Measurements from ENCODE around the gene FAM107B.

FAM107B gene

DNA sequence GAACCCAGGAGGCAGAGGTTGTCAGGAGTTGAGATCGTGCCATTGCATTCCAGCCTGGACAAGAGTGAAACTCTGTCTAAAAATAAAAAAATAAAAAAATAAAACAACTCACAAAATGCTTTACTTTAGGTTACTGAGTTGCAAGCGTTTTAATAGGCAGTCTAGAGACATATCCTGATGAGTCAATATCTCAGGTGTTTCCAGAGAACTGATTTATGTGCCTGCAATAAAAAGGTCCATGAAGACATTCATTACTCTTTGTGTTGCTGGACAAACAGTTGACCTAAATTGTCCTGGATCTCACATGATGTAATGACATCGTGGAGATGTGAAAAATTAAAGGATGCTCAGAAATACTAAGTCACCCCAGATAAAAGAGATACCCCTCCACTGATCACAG lies 31.6 kb upstream of the FAM107B start:
- no peaks in the 10 kb centered on the region for H3K9me3 ChIP-seq (ENCODE audit: insufficient read depth, low read depth, low read length)
- no peaks in the 10 kb centered on the region for H3K36me3 ChIP-seq (ENCODE audit: insufficient read depth, low read length)
- WGBS, result 87% methylated on average over 3 of the region's 3 CpGs

DNA sequence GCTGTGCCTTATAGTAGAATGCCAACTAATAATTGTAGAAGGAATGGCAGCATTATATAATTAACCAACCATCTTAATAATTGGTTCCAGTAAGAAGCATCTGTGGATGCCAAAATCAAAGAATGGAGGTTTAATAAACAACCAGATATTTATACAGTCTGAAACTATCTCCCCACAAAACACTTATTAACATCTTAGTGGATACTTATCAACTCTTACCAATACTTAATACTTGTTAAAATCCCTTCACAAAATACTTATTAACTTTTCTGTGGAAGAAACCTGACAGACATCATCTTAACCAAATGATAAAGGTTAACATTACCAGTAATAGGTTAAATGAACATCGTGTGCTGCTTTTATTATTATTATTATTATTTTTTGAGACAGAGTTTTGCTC lies 29.1 kb upstream of the FAM107B start:
- H3K9me3 ChIP-seq (ENCODE audit: insufficient read depth, low read depth, low read length), result no peaks in the 10 kb centered on the region
- no peak overlapping the region for H3K9ac ChIP-seq (ENCODE audit: low read depth, low read length)
- H3K4me3 ChIP-seq (ENCODE audit: low read length), result no peak overlapping the region
- H3K36me3 ChIP-seq (ENCODE audit: insufficient read depth, low read length), result no peaks in the 10 kb centered on the region
- WGBS, result no CpG with 5 or more reads among the region's 1 CpG
- H3K27ac ChIP-seq (ENCODE audit: low read depth, low read length), result no peak overlapping the region
- no peaks in the 10 kb centered on the region for H3K27me3 ChIP-seq (ENCODE audit: insufficient read depth, low read length)
- H3K4me1 ChIP-seq (ENCODE audit: insufficient read depth, low read length), result no peaks in the 10 kb centered on the region

More for the DNA sequence above, 31.6 kb upstream of the FAM107B start:
- Histone ChIP-seq H3K4me3 (ENCODE audit: low read length) (no peak overlapping the region), H3K27me3 (ENCODE audit: insufficient read depth, low read length) (no peaks in the 10 kb centered on the region), H3K4me1 (ENCODE audit: insufficient read depth, low read length) (peaks cover 6% of the 10 kb centered on the region; the same call in 1 of the 2 replicates), H3K9ac (ENCODE audit: low read depth, low read length) (no peak overlapping the region), H3K27ac (ENCODE audit: low read depth, low read length) (no peak overlapping the region)

DNA sequence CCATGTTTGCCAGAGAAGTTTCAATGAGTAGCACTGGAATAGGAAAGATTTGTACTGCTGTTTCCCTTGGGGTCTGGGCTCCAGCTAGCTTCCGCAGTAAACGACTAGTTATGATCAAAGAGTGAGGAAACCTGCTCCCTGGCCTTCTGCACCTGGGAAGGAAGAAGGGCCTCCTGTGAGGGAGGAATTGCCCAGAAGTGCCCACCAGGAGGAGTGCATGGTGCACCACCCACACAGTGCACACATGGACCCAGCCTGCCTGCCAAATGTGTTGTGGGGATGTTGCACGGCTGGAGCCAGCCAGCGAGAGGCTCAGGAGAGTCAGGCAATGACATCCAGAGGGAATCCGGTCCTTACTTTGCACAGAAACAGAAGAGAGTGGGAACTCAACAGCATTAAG lies 27.0 kb upstream of the FAM107B start:
- Histone ChIP-seq H3K27me3 (ENCODE audit: insufficient read depth, low read length) (no peaks in the 10 kb centered on the region), H3K36me3 (ENCODE audit: insufficient read depth, low read length) (no peaks in the 10 kb centered on the region), H3K4me3 (ENCODE audit: low read length) (no peak overlapping the region), H3K9ac (ENCODE audit: low read depth, low read length) (no peak overlapping the region), H3K27ac (ENCODE audit: low read depth, low read length) (no peak overlapping the region), H3K4me1 (ENCODE audit: insufficient read depth, low read length) (no peaks in the 10 kb centered on the region), H3K9me3 (ENCODE audit: insufficient read depth, low read depth, low read length) (no peaks in the 10 kb centered on the region)
- 90% methylated on average over 5 of the region's 5 CpGs for WGBS

GRCh38 chr10:14800397-14800796 lies 25.7 kb upstream of the FAM107B start:
- no peaks in the 10 kb centered on the region for H3K4me1 ChIP-seq (ENCODE audit: insufficient read depth, low read length)
- H3K4me3 ChIP-seq (ENCODE audit: low read length), result no peak overlapping the region
- no peaks in the 10 kb centered on the region for H3K9me3 ChIP-seq (ENCODE audit: insufficient read depth, low read depth, low read length)
- no peak overlapping the region for H3K9ac ChIP-seq (ENCODE audit: low read depth, low read length)
- no peaks in the 10 kb centered on the region for H3K27me3 ChIP-seq (ENCODE audit: insufficient read depth, low read length)
- 100% methylated on average over 1 of the region's 1 CpG for WGBS
- no peak overlapping the region for H3K27ac ChIP-seq (ENCODE audit: low read depth, low read length)
- no peaks in the 10 kb centered on the region for H3K36me3 ChIP-seq (ENCODE audit: insufficient read depth, low read length)

- Histone ChIP-seq H3K9me3 (ENCODE audit: insufficient read depth, low read depth, low read length) (no peaks in the 10 kb centered on the region), H3K27me3 (ENCODE audit: insufficient read depth, low read length) (no peaks in the 10 kb centered on the region), H3K9ac (ENCODE audit: low read depth, low read length) (no peak overlapping the region), H3K27ac (ENCODE audit: low read depth, low read length) (no peak overlapping the region), H3K4me3 (ENCODE audit: low read length) (no peak overlapping the region), H3K36me3 (ENCODE audit: insufficient read depth, low read length) (no peaks in the 10 kb centered on the region), H3K4me1 (ENCODE audit: insufficient read depth, low read length) (no peaks in the 10 kb centered on the region)
- 62% methylated on average over 3 of the region's 5 CpGs for WGBS
Observed at GRCh38 chr10:14798636-14799035, 23.9 kb upstream of the FAM107B start.

GRCh38 chr10:14787938-14788337 lies 13.2 kb upstream of the FAM107B start:
- Histone ChIP-seq H3K9me3 (ENCODE audit: insufficient read depth, low read depth, low read length) (no peaks in the 10 kb centered on the region), H3K27ac (ENCODE audit: low read depth, low read length) (no peak overlapping the region), H3K36me3 (ENCODE audit: insufficient read depth, low read length) (no peaks in the 10 kb centered on the region), H3K9ac (ENCODE audit: low read depth, low read length) (no peak overlapping the region), H3K27me3 (ENCODE audit: insufficient read depth, low read length) (no peaks in the 10 kb centered on the region), H3K4me1 (ENCODE audit: insufficient read depth, low read length) (no peaks in the 10 kb centered on the region), H3K4me3 (ENCODE audit: low read length) (no peak overlapping the region)
- WGBS, result 91% methylated on average over 5 of the region's 5 CpGs

DNA sequence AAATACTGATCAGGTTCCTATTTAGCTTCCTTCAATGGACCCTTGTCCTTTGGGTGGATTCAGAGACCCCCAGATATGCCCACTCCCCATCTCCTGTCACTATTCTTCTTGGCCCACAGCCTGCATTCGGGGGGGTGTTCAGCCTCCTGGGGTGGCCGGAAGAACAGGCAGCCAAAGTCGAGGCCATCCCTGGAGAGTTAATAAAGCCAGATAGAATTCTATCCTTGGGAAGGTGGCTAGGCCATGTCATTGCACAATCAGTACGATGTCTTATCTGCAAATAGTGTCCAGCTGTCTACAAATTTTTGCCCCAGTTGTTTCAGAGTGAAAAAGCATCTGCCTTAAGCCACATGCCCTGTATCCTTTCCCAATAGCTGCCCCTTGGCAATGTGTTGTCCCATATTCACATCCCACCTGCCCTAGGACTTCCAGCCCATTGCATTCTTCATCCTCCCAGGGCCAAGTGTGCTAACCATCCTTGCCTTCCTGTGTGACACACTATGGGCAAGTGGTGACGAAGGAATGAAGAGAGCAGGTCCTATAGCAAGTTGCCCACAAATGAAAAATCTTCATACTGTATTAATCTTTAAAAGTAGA lies 9.9 kb upstream of the FAM107B start:
- no peaks in the 10 kb centered on the region for H3K4me1 ChIP-seq (ENCODE audit: insufficient read depth, low read length)
- H3K4me3 ChIP-seq (ENCODE audit: low read length), result no peak overlapping the region
- H3K27ac ChIP-seq (ENCODE audit: low read depth, low read length), result no peak overlapping the region
- no peaks in the 10 kb centered on the region for H3K9me3 ChIP-seq (ENCODE audit: insufficient read depth, low read depth, low read length)
- WGBS, result 93% methylated on average over 4 of the region's 5 CpGs
- H3K27me3 ChIP-seq (ENCODE audit: insufficient read depth, low read length), result no peaks in the 10 kb centered on the region
- no peak overlapping the region for H3K9ac ChIP-seq (ENCODE audit: low read depth, low read length)
- H3K36me3 ChIP-seq (ENCODE audit: insufficient read depth, low read length), result no peaks in the 10 kb centered on the region

DNA sequence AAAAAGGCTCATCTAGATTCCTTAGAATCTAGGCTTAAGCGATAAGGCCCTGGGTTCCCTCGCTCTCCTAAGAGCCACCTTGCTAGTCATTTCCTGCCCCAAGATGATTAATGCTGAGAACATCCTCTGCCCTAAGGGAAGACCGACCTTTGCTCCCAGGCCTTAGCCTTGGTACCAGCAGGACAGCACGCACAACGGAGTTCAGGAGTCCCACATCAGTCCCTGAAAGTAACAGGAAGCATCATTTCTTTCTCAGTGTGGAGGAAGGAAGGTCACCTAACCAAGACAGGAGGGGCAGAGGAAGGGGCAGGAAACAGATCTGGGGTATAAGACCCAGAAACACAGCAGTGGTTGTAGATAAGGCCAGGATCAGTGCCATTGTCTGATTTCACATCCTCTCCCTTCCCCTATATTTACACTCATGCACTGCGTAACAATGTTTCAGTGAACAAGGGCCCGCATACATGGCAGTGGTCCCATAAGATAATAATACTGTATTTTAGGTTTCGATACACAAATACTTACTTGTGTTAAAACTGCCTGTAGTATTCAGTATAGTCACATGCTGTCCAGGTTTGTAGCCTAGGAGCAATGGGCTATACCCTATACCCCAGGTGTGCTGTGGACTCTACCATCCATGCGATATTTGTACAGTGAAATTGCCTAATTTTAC lies 8.1 kb upstream of the FAM107B start:
- Histone ChIP-seq H3K27me3 (ENCODE audit: insufficient read depth, low read length) (no peaks in the 10 kb centered on the region), H3K4me1 (ENCODE audit: insufficient read depth, low read length) (no peaks in the 10 kb centered on the region), H3K9me3 (ENCODE audit: insufficient read depth, low read depth, low read length) (no peaks in the 10 kb centered on the region), H3K36me3 (ENCODE audit: insufficient read depth, low read length) (no peaks in the 10 kb centered on the region), H3K27ac (ENCODE audit: low read depth, low read length) (no peak overlapping the region), H3K9ac (ENCODE audit: low read depth, low read length) (no peak overlapping the region), H3K4me3 (ENCODE audit: low read length) (no peak overlapping the region)
- 88% methylated on average over 9 of the region's 9 CpGs for WGBS

DNA sequence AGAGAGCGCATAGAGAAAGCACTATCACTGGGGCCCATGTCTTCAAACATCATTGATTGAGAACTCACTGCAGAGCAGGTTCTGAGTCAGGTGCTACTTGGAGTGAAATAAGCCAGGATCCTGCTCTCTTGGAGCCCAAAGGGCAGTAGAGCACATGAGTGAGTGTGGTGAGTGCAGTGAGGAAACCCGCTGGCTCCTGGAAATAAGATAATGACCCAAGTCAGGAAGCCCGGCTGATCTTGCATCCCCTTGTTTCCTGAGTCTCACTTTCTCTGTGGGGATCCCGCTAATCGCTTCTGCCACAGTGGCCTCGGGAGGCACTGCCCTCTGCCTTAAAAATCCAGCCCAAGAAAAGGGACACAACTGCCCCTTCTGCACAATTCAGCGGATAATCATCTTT lies 7.1 kb upstream of the FAM107B start:
- no peaks in the 10 kb centered on the region for H3K4me1 ChIP-seq (ENCODE audit: insufficient read depth, low read length)
- WGBS, result 77% methylated on average over 7 of the region's 7 CpGs
- H3K36me3 ChIP-seq (ENCODE audit: insufficient read depth, low read length), result no peaks in the 10 kb centered on the region
- no peaks in the 10 kb centered on the region for H3K27me3 ChIP-seq (ENCODE audit: insufficient read depth, low read length)
- H3K4me3 ChIP-seq (ENCODE audit: low read length), result no peak overlapping the region
- no peaks in the 10 kb centered on the region for H3K9me3 ChIP-seq (ENCODE audit: insufficient read depth, low read depth, low read length)
- H3K9ac ChIP-seq (ENCODE audit: low read depth, low read length), result no peak overlapping the region
- H3K27ac ChIP-seq (ENCODE audit: low read depth, low read length), result no peak overlapping the region

- WGBS, result 91% methylated on average over 6 of the region's 6 CpGs
- Histone ChIP-seq H3K27me3 (ENCODE audit: insufficient read depth, low read length) (no peaks in the 10 kb centered on the region), H3K4me3 (ENCODE audit: low read length) (no peak overlapping the region), H3K36me3 (ENCODE audit: insufficient read depth, low read length) (no peaks in the 10 kb centered on the region), H3K9ac (ENCODE audit: low read depth, low read length) (no peak overlapping the region), H3K4me1 (ENCODE audit: insufficient read depth, low read length) (no peaks in the 10 kb centered on the region), H3K27ac (ENCODE audit: low read depth, low read length) (no peak overlapping the region), H3K9me3 (ENCODE audit: insufficient read depth, low read depth, low read length) (no peaks in the 10 kb centered on the region)
Observed at GRCh38 chr10:14779001-14779651, 4.4 kb upstream of the FAM107B start.

DNA sequence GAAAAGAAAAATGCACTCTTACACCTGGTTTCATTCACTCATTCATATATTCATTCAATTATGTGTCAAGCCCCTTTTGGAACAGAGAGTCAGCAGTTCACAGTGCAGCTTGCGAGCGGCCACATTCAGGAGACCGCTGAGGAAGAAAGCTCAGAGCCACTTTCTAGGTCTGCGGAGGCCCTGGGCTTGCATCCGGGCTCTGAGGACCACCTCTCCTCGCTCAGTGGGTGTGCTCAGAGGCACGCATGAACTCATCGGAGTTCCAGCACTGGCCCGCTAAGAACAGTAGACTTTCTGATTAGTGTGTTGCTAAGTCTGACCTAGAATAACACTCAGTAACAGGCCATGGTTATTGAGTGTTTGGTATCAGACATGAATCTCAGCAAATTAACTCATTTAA lies 1.8 kb upstream of the FAM107B start:
- Histone ChIP-seq H3K4me1 (ENCODE audit: insufficient read depth, low read length) (no peaks in the 10 kb centered on the region), H3K27ac (ENCODE audit: low read depth, low read length) (no peak overlapping the region), H3K36me3 (ENCODE audit: insufficient read depth, low read length) (no peaks in the 10 kb centered on the region), H3K9me3 (ENCODE audit: insufficient read depth, low read depth, low read length) (no peaks in the 10 kb centered on the region), H3K27me3 (ENCODE audit: insufficient read depth, low read length) (no peaks in the 10 kb centered on the region), H3K4me3 (ENCODE audit: low read length) (no peak overlapping the region), H3K9ac (ENCODE audit: low read depth, low read length) (no peak overlapping the region)
- WGBS, result 91% methylated on average over 9 of the region's 9 CpGs
